Measurements from ENCODE around the gene MGAT4B.
A peak's percentile ranks its signal among the peaks of the same experiment; 100 is the strongest.

The MGAT4B gene

DNA sequence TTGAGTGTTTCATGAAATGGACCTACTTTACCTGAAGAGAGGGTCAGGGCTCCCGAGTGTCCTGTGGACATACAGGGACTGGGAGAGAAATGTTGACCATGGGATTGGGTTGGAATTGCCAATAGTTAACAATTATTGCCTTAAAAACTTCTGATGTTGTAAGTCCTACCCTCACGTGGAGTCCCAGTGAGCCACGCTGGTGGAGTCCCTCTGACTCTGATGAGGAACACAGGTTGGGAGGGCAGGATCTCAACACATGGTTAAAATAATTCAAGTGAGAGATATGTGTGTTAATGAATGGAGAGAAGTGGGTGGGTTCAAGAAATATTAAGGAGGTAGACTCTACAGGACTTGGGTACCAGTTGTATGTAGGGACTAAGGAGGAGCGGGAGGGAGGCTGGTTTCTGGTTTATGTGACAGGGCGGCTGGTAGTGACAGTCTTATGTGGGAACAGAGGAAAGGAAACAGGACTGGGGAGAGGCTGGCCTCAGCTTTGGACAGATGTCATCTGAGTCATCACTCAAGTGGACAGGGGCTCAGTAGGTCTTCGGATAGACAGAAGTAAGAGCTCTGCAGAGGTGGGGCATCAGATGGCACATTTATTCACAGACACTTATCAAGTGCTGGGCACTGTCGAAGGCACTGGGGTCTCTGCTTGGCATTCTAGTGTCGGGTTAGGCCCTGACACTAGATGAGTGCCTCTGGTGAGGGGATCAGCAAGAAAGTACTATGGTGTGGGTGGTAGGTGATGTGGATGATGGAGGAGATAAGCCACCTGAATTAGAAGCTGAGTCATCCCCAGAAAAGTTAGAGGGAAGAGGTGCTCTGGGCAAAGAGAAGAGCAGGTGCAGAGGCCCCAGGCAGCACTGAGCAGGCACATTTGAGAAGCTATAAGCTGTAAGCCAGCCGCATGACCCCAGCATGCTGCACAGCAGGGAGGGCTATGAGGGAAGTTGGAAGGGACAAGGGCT lies 46.8 kb downstream of the MGAT4B start:
- H3K27ac ChIP-seq = no peak overlapping the region
- TF ChIP-seq CTCF (IDR thresholded peaks at IDR 0.05; ENCODE audit: low read depth, low read length) = no peak
- H3K9me3 ChIP-seq (ENCODE audit: severe bottlenecking) = no peaks in the 10 kb centered on the region
- no peak overlapping the region for H3K4me3 ChIP-seq (ENCODE audit: low read depth, low read length)
- DNase-seq = no peak
- no peaks in the 10 kb centered on the region for H3K27me3 ChIP-seq (ENCODE audit: insufficient read depth, low read depth, severe bottlenecking)
- H3K36me3 ChIP-seq = no peaks in the 10 kb centered on the region

- no peak overlapping the region for H3K4me3 ChIP-seq (ENCODE audit: low read depth, low read length)
- H3K27me3 ChIP-seq (ENCODE audit: insufficient read depth, low read depth, severe bottlenecking) = no peaks in the 10 kb centered on the region
- no peaks in the 10 kb centered on the region for H3K9me3 ChIP-seq (ENCODE audit: severe bottlenecking)
- no peaks in the 10 kb centered on the region for H3K36me3 ChIP-seq
- no peak for DNase-seq
- H3K27ac ChIP-seq = no peak overlapping the region
- no peak for TF ChIP-seq CTCF (IDR thresholded peaks at IDR 0.05; ENCODE audit: low read depth, low read length)
These were observed 47.7 kb downstream of the MGAT4B start for GRCh38 chr5:179758955-179759354.

DNA sequence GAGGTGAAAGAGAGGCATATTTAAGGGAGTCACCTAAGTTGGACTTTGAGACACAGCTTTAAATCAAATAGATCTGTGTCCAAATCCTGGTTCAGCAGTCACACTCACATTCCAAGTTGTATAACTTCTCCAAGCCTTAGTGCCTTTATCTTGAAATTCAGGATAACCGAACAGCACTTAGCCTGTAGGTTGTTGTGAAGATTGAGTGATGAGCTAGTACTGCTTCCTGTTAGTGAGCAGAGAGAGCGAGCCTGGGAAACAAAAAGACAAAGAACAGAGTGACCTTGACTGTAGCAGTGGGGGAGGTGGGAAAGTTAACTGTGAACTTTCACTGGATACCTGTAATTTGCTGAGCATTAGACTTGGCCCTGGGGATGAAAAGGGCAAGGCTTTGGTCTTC lies 51.6 kb downstream of the MGAT4B start:
- H3K9me3 ChIP-seq (ENCODE audit: severe bottlenecking) = no peaks in the 10 kb centered on the region
- H3K4me3 ChIP-seq (ENCODE audit: low read depth, low read length) = no peak overlapping the region
- H3K27me3 ChIP-seq (ENCODE audit: insufficient read depth, low read depth, severe bottlenecking) = no peaks in the 10 kb centered on the region
- H3K27ac ChIP-seq = no peak overlapping the region
- H3K36me3 ChIP-seq = no peaks in the 10 kb centered on the region
- TF ChIP-seq CTCF (IDR thresholded peaks at IDR 0.05; ENCODE audit: low read depth, low read length) = no peak
- no peak for DNase-seq

DNA sequence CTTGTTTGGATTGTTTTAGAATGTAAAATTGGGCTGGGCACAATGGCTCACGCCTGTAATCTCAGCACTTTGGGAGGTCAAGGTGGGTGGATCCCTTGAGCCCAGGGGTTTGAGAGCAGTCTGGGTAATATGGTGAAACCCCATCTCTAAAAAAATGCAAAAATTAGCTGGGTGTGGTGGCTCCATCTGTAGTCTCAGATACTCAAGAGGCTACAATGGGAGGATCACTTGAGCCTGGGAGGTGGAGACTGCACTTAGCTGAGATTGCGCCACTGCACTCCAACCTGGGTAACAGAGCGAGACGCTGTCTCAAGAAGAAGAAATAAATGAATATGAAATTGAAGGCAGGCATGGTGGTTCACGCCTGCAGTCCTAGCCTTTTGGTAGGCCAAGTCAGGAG lies 52.7 kb downstream of the MGAT4B start:
- DNase-seq = no peak
- H3K27ac ChIP-seq = no peak overlapping the region
- TF ChIP-seq CTCF (IDR thresholded peaks at IDR 0.05; ENCODE audit: low read depth, low read length) = no peak

GRCh38 chr5:179749857-179750508 lies 56.7 kb downstream of the MGAT4B start:
- no peaks in the 10 kb centered on the region for H3K27me3 ChIP-seq (ENCODE audit: insufficient read depth, low read depth, severe bottlenecking)
- no peak overlapping the region for H3K4me3 ChIP-seq (ENCODE audit: low read depth, low read length)
- H3K36me3 ChIP-seq = no peaks in the 10 kb centered on the region
- H3K27ac ChIP-seq = no peak overlapping the region
- 0 out of 2 replicates have a peak, but pooled peaks have one; percentile 3 for TF ChIP-seq CTCF (IDR thresholded peaks at IDR 0.05; ENCODE audit: low read depth, low read length)
- no peaks in the 10 kb centered on the region for H3K9me3 ChIP-seq (ENCODE audit: severe bottlenecking)
- no peak for DNase-seq

More for the DNA sequence above, 52.7 kb downstream of the MGAT4B start:
- Histone ChIP-seq H3K27me3 (ENCODE audit: insufficient read depth, low read depth, severe bottlenecking) (no peaks in the 10 kb centered on the region), H3K36me3 (no peaks in the 10 kb centered on the region), H3K4me3 (ENCODE audit: low read depth, low read length) (no peak overlapping the region), H3K9me3 (ENCODE audit: severe bottlenecking) (no peaks in the 10 kb centered on the region)

Data from WERI-Rb-1 (cell line).